Stimulated activated CD4-positive, alpha-beta T cell treated with anti-CD3 and anti-CD28 coated beads, Interleukin-12 subunit alpha, Interleukin-12 subunit beta, amount 100 ng/mL, for 48 hours (primary cell): ENCODE results near the gene AMZ1.
"Not testable (repeated sequence)": the region's sequence is repeated elsewhere in the genome, so short reads cannot be mapped to it uniquely, and the experiment has no call there.

Experiments used
- DNase-seq, 3 donors: peaks; one replicate each; pipeline ENCODE4 v3.0.0-alpha.2; 2020; ENCODE audit warnings: low read depth in 2 of 3, low spot score in 1 of 3

Gene AMZ1

DNA sequence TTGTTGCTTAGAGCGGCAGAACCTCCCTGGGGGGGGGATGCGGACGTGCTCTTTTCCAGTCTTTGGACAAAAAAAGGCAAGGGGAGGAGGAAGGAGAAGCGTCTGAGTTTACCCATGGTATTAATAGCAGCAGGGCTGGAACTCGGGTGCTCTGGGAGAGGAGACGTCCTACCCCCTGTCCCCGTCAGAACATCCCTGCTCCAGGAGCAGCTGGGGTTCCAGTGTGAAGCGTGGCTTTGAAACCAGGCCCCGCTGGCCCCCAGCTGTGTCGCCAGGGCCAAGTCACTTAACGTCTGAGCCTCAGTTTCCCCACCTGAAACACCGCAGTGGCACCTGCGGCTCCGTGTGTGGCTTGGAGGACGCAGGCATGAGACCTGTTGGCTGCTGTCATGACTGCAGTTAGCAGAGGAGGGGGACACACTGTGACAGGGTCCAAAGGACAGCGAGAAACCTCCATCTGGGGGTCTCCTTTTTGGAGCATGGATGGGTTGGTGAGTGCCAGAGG, 1.4 kb downstream of the AMZ1 start:
- DNase-seq, result no peak

- DNase-seq, result no peak
Measured at GRCh38 chr7:2689951-2690705, 2.1 kb downstream of the AMZ1 start.

DNA sequence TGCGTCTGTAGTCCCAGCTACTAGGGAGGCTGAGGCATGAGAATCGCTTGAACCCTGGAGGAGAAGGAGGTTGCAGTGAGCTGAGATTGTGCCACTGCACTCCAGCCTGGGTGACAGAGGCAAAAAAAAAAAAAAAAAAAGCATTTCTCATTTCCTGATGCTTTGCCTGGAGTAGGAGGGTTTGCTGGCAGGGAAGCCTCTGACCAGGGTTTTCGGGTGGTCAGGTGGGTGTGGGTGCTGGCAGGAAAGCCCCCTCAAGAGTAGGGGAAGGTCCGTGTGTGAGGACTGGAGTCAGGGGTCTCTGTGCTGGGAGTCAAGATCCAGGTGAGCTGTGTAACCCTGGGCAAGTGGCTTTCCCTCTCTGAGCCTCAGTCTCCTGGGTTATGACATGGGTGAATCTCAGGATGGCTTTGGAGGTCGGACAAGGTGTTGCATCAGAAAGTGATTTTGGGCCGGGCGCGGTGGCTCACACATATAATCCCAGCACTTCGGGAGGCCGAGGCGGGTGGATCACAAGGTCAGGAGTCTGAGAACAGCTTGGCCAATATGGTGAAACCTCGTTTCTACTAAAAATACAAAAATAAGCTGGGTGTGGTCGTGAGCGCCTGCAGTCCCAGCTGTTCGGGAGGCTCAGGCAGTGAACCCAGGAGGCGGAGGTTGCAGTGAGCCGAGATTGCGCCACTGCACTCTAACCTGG, 3.2 kb downstream of the AMZ1 start:
- DNase-seq, result no peak

GRCh38 chr7:2691932-2692439, 4.0 kb downstream of the AMZ1 start:
- not testable (repeated sequence) for DNase-seq

DNA sequence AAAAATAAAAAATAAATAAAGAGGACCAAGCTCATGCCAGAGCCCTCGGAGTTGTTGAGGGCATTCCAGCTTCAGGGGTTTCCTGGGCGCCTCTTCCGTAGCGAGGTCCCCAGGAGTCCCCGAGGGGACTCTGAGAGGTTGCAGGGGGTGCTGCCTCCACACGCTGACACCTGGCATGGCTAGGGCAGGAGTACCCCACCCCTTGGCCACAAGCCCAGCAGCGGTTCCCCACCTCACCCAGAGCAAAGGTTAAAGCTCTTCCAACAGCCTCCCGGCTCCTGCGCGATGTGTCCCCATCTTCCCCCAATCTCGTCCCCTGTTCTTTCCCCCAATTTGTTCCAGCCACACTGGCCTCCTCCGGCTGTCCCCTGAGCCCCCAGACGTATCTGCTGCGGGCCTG, 4.5 kb downstream of the AMZ1 start:
- DNase-seq, result no peak

DNA sequence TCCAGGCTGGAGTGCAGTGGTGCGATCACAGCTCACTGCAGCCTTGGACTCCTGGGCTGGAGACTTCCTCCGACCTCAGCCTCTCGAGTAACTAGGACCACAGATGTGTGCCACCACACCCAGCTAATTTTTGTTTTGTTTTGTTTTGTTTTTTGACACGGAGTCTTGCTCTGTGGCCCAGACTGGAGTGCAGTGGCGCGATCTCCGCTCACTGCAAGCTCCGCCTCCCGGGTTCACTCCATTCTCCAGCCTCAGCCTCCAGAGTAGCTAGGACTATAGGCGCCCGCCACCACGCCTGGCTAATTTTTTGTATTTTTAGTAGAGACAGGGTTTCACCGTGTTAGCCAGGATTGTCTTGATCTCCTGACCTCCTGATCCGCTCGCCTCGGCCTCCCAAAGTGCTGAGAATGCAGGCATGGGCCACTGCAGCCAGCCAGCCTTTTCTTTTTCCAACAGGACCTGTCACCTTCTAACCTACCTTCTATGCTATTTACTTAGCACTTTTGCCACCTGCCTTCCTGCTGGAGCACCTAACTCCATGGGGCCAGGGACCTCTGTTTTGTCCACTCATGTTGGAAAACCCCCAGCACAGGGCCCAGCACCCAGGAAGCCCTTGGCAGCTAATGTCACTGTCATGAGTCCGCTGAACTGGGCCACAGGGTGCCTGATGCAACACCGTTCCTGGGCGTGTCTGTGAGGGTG, 5.6 kb downstream of the AMZ1 start:
- not testable (repeated sequence) for DNase-seq

DNA sequence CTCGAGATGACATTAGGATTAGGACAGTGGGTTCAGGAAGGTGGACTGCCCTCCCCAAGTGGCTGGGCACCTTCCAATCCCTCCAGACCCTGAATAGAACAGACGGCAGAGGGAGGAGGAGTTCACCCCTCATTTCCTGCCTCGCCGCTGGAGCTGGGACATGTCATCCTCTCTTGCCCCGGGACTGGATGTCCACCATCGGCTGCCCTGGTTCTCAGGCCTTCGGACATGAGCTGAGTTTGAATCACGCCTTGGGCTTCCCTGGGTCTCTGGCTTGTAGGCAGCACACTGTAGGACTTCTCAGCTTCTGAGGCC, 6.1 kb downstream of the AMZ1 start:
- not testable (repeated sequence) for DNase-seq

- DNase-seq, result peak in 1 of 3 donors; percentile 37
Measured at GRCh38 chr7:2698581-2699288, 10.7 kb downstream of the AMZ1 start.

- no peak for DNase-seq
Measured at GRCh38 chr7:2699289-2699620, 11.3 kb downstream of the AMZ1 start.

GRCh38 chr7:2700141-2700850, 12.3 kb downstream of the AMZ1 start:
- no peak for DNase-seq

DNA sequence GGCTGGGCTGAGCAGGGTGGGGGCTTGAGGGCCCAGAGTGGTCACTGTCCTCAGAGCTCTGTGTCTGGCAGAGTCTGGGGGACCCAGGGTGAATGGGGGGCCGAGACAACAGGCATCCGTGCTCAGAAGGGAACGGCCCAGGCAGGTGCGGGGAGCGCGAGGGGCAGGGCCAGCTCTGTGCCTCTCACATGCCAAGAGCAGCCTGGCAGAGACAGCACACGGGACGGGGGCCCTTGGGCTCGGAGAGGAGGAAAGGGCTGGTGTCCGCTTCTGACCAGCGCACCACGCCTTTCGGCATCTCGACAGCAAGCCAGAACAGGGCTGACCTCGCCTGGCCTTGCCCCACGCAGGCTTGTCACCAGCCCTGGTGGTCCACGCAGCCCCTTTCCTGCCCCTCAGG, 13.4 kb downstream of the AMZ1 start:
- no peak for DNase-seq

DNA sequence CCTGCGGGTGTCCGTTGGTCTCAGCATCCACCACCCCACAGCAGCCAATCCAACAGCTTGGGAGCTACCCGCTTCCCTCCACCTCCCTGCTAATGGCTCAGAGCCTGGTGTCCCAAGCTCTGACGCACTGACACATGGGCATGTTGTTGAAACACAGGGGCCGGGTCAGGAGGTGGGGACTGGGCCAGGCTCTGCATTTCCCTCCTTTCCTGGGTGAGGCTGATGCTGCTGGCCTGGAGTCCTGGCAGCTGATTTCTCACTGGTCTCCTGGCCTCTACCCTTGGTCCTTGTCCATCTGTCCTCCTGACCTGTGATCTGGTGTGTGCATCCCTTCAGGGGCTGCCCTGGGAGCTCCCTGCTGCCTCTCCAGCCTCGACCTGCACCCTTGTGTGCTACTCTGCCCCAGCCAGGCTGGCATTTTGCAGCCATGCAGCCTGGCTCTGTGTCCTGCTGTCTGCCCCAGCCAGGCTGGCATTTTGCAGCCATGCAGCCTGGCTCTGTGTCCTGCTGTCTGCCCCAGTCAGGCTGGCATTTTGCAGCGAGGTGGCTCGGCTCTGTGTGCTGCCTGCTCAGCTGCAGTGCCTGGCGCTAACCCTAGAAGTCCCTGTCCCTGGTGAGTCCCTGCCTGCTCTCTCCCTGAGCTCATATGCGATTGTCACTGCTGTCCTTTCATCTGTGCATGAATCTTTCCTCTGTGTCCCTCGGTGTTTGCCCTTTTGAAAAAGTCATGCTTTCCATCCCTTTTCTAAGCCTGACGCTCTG, 14.0 kb downstream of the AMZ1 start:
- DNase-seq, result no peak

- DNase-seq, result no peak
Measured at GRCh38 chr7:2702594-2702957, 14.6 kb downstream of the AMZ1 start.

DNA sequence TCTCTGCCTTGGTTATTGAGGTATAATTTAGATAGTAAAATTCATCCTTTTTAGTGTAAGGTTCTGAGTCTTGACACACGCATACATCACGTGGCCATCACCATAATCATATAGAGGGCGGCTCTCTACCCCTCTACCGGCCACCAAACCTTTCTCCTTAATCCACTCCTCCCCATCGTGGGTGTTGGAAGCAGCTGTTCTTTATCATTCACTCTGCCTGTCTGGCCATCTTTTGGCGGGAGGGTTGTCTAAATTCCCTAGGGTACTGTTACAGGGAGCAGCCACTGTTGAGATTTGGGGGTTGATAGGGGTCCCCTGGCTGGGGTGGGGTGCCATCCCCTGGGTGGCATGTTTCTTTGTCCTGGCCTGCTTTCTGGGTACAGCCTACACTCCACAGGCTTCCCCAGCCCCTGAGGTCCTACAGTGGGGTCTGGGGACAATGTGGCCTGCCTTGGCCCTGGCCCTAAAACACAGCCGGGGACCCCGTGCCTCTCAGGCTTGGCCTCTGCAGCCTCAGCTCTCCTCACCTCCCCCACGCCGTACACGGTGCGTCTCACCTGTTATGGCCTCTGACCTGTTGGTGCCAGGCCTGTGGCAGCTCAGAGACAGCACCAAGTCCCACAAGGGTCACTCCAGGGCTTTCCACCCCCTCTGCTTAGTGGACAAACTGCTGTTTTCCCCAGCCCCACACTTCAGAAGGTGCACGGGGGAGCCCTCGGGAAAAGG, 17.5 kb downstream of the AMZ1 start:
- DNase-seq, result no peak

- no peak for DNase-seq
Measured at GRCh38 chr7:2706685-2707126, 18.7 kb downstream of the AMZ1 start.

DNA sequence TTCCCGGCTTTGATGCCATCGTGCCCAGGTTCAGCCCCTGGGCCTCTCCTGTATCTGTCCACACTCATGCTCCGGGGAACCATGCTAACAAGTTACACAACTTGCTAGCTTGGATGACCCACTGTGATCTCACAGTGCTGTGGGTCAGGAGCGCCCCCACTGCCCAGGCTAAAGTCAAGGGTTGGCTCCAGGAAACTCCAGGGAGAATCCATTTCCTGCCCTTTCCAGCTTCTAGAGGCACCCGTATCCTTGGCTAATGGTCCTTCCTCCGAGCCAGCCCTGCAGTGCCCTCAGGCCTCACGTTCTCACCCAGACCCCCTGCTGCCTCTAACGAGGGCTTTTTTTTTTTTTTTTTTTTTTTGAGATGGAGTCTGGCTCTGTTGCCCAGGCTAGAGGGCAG, 19.5 kb downstream of the AMZ1 start:
- no peak for DNase-seq

DNA sequence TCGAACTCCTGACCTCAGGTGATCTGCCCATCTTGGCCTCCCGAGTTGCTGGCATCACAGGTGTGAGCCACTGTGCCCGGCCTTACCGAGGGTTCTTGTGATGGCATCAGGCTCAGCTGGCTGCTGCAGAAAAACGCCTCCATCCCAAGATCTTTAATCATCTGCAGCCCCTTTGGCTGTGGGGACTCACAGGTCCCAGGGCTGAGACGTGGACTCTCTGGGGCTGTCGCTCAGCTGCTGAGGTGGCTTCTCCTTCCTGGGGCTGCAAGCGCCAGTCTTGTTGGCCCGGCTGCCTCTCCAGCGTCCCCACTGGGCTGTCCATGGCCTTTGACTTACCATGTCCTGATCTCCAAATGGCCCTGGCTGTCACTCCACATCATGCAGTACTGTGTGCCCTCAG, 20.0 kb downstream of the AMZ1 start:
- no peak for DNase-seq

- no peak for DNase-seq
Measured at GRCh38 chr7:2708547-2709310, 20.7 kb downstream of the AMZ1 start.
